ENCODE data around the gene CDHR3. TPM values are rescaled to one million over a fixed set of nuclear protein-coding genes. Genes with fewer than 3 reads are reported as not detected.

CDHR3 gene
- total and polyA plus RNA-seq, 4 donors: 1.0 to 5.1 (median 3.0) TPM

- no peaks in the 10 kb centered on the region for H3K27me3 ChIP-seq (ENCODE audit: control insufficient read depth in 1 of 2, insufficient read depth in 2 of 2, low read length in 1 of 2)
- H3K36me3 ChIP-seq (ENCODE audit: control insufficient read depth in 1 of 2, insufficient read depth in 2 of 2, low read length in 1 of 2): no peaks in the 10 kb centered on the region
- no peak overlapping the region for H3K4me3 ChIP-seq (ENCODE audit: low read length in 2 of 2)
- peak; percentile 66 for ATAC-seq (ENCODE audit: low FRiP score)
- H3K27ac ChIP-seq (ENCODE audit: low read depth in 1 of 2, low read length in 2 of 2): no peak overlapping the region
- H3K9me3 ChIP-seq (ENCODE audit: control insufficient read depth, low read length): no peaks in the 10 kb centered on the region
- intact Hi-C loops (cut with DNase I): no loop called here
- no peaks in the 10 kb centered on the region for H3K4me1 ChIP-seq (ENCODE audit: control insufficient read depth in 1 of 2, insufficient read depth in 2 of 2, low read length in 2 of 2)
- DNase-seq: peak in 1 of 2 donors; percentile 56
- 63 to 64% methylated on average over 8 of the region's 8 CpGs for WGBS, 2 donors
Observed at GRCh38 chr7:105932835-105933477, 30.1 kb upstream of the CDHR3 start.

DNA sequence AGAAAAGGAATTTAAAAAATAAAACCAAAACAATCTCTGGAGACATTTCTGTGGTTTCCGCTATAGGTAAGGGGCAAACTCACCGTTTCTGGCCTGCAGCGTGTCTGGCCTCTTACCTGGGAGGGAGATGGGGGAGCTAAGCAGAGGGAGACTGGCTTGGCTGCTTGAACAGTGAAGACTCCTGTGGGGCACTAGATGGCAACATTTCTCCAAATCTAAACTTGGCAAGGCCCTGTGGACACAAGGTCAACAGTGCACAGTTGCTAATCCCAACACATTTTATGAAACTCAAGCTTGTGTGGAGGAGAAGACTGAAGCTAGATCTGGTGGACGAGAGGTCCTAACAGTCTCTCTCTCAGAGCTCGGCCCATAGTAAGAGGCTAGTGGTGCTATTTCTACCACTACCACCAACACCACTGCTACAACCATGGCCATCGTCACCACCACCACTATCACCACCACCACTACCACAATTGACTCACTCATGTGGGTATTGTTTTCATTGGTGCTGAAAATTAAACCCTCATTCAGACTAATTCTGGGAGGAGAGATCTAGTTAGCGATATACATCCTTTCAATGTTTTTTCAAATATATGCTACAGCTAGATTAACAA is 28.4 kb upstream of the CDHR3 start:
- intact Hi-C loops (cut with DNase I): no loop called here
- 87 to 90% methylated on average over 7 of the region's 7 CpGs for WGBS, 2 donors
- Histone ChIP-seq H3K36me3 (ENCODE audit: control insufficient read depth in 1 of 2, insufficient read depth in 2 of 2, low read length in 1 of 2) (no peaks in the 10 kb centered on the region), H3K4me1 (ENCODE audit: control insufficient read depth in 1 of 2, insufficient read depth in 2 of 2, low read length in 2 of 2) (no peaks in the 10 kb centered on the region), H3K27ac (ENCODE audit: low read depth in 1 of 2, low read length in 2 of 2) (no peak overlapping the region), H3K4me3 (ENCODE audit: low read length in 2 of 2) (no peak overlapping the region), H3K27me3 (ENCODE audit: control insufficient read depth in 1 of 2, insufficient read depth in 2 of 2, low read length in 1 of 2) (no peaks in the 10 kb centered on the region), H3K9me3 (ENCODE audit: control insufficient read depth, low read length) (no peaks in the 10 kb centered on the region)
- DNase-seq (no peak), ATAC-seq (ENCODE audit: low FRiP score) (no peak)

GRCh38 chr7:105935250-105935649 is 27.8 kb upstream of the CDHR3 start:
- Histone ChIP-seq H3K4me3 (ENCODE audit: low read length in 2 of 2) (no peak overlapping the region), H3K27me3 (ENCODE audit: control insufficient read depth in 1 of 2, insufficient read depth in 2 of 2, low read length in 1 of 2) (no peaks in the 10 kb centered on the region), H3K27ac (ENCODE audit: low read depth in 1 of 2, low read length in 2 of 2) (no peak overlapping the region), H3K4me1 (ENCODE audit: control insufficient read depth in 1 of 2, insufficient read depth in 2 of 2, low read length in 2 of 2) (no peaks in the 10 kb centered on the region), H3K9me3 (ENCODE audit: control insufficient read depth, low read length) (no peaks in the 10 kb centered on the region), H3K36me3 (ENCODE audit: control insufficient read depth in 1 of 2, insufficient read depth in 2 of 2, low read length in 1 of 2) (no peaks in the 10 kb centered on the region)
- 77 to 78% methylated on average over 5 of the region's 5 CpGs for WGBS, 2 donors
- ATAC-seq (ENCODE audit: low FRiP score) (no peak), DNase-seq (no peak)
- intact Hi-C loops (cut with DNase I): no loop called here

DNA sequence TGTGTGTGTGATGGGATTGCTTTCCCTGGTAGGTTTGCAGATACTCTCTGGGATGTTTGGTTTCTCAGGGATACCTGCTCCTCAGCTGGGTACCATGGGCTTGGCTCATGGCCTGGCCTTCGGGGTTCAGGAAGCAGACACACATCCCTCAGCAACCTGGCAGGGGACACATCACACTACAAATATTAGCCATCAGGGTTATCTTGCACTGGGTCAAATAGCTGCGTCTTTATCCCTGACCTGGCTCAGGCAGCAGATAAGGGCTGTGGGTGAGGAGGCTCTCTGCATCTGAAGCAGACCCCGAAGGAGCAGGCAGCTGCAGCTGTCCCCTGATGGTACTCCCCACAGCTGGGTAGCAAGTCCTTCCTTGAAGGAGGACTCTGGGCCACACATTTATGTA is 25.7 kb upstream of the CDHR3 start:
- WGBS, 2 donors: 78% methylated on average over 3 of the region's 3 CpGs
- Histone ChIP-seq H3K27ac (ENCODE audit: low read depth in 1 of 2, low read length in 2 of 2) (no peak overlapping the region), H3K27me3 (ENCODE audit: control insufficient read depth in 1 of 2, insufficient read depth in 2 of 2, low read length in 1 of 2) (peaks cover 0 to 3% of the 10 kb centered on the region in 2 donors), H3K4me3 (ENCODE audit: low read length in 2 of 2) (no peak overlapping the region), H3K36me3 (ENCODE audit: control insufficient read depth in 1 of 2, insufficient read depth in 2 of 2, low read length in 1 of 2) (no peaks in the 10 kb centered on the region), H3K9me3 (ENCODE audit: control insufficient read depth, low read length) (no peaks in the 10 kb centered on the region), H3K4me1 (ENCODE audit: control insufficient read depth in 1 of 2, insufficient read depth in 2 of 2, low read length in 2 of 2) (no peaks in the 10 kb centered on the region)
- no peak for ATAC-seq (ENCODE audit: low FRiP score)
- intact Hi-C loops (cut with DNase I): no loop called here
- no peak for DNase-seq

DNA sequence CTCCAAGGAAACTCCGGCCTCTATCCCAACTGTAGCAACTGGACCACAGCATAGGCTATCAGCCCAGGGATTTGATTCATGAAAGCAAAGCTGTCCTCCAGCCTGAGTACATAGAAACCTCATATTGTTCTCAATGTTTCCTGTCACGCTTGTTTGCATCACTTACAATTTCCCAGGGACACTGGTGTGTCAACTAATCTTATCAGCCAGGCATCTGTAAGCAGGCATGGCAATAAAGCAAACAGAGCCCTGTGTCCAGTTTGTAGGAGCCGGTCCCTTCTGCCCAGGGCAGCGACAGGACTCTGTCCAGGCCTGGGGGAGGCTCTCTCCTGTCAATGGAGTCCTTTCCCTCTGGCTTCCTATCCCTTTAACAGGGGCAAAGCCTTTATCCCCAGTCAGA is 23.0 kb upstream of the CDHR3 start:
- H3K36me3 ChIP-seq (ENCODE audit: control insufficient read depth in 1 of 2, insufficient read depth in 2 of 2, low read length in 1 of 2): no peaks in the 10 kb centered on the region
- H3K4me1 ChIP-seq (ENCODE audit: control insufficient read depth in 1 of 2, insufficient read depth in 2 of 2, low read length in 2 of 2): no peaks in the 10 kb centered on the region
- H3K4me3 ChIP-seq (ENCODE audit: low read length in 2 of 2): no peak overlapping the region
- H3K9me3 ChIP-seq (ENCODE audit: control insufficient read depth, low read length): no peaks in the 10 kb centered on the region
- no peak overlapping the region for H3K27ac ChIP-seq (ENCODE audit: low read depth in 1 of 2, low read length in 2 of 2)
- intact Hi-C loops (cut with DNase I): no loop called here
- DNase-seq (no peak), ATAC-seq (ENCODE audit: low FRiP score) (no peak)
- WGBS, 2 donors: 72 to 82% methylated on average over 4 of the region's 4 CpGs
- H3K27me3 ChIP-seq (ENCODE audit: control insufficient read depth in 1 of 2, insufficient read depth in 2 of 2, low read length in 1 of 2): peaks cover 0 to 3% of the 10 kb centered on the region in 2 donors

GRCh38 chr7:105941596-105941995 is 21.5 kb upstream of the CDHR3 start:
- Histone ChIP-seq H3K27ac (ENCODE audit: low read depth in 1 of 2, low read length in 2 of 2) (no peak overlapping the region), H3K4me3 (ENCODE audit: low read length in 2 of 2) (no peak overlapping the region), H3K4me1 (ENCODE audit: control insufficient read depth in 1 of 2, insufficient read depth in 2 of 2, low read length in 2 of 2) (no peaks in the 10 kb centered on the region), H3K36me3 (ENCODE audit: control insufficient read depth in 1 of 2, insufficient read depth in 2 of 2, low read length in 1 of 2) (no peaks in the 10 kb centered on the region), H3K9me3 (ENCODE audit: control insufficient read depth, low read length) (no peaks in the 10 kb centered on the region), H3K27me3 (ENCODE audit: control insufficient read depth in 1 of 2, insufficient read depth in 2 of 2, low read length in 1 of 2) (peaks cover 0 to 3% of the 10 kb centered on the region in 2 donors)
- DNase-seq: no peak
- no peak for ATAC-seq (ENCODE audit: low FRiP score)
- intact Hi-C loops (cut with DNase I): no loop called here

GRCh38 chr7:105943486-105943885 is 19.6 kb upstream of the CDHR3 start:
- H3K27me3 ChIP-seq (ENCODE audit: control insufficient read depth in 1 of 2, insufficient read depth in 2 of 2, low read length in 1 of 2): peaks cover 0 to 3% of the 10 kb centered on the region in 2 donors
- intact Hi-C loops (cut with DNase I): no loop called here
- H3K4me3 ChIP-seq (ENCODE audit: low read length in 2 of 2): no peak overlapping the region
- H3K4me1 ChIP-seq (ENCODE audit: control insufficient read depth in 1 of 2, insufficient read depth in 2 of 2, low read length in 2 of 2): no peaks in the 10 kb centered on the region
- DNase-seq: no peak
- no peak overlapping the region for H3K27ac ChIP-seq (ENCODE audit: low read depth in 1 of 2, low read length in 2 of 2)
- ATAC-seq (ENCODE audit: low FRiP score): no peak
- H3K9me3 ChIP-seq (ENCODE audit: control insufficient read depth, low read length): no peaks in the 10 kb centered on the region
- WGBS, 2 donors: 77 to 78% methylated on average over 2 of the region's 2 CpGs
- no peaks in the 10 kb centered on the region for H3K36me3 ChIP-seq (ENCODE audit: control insufficient read depth in 1 of 2, insufficient read depth in 2 of 2, low read length in 1 of 2)

- peaks cover 0 to 1% of the 10 kb centered on the region in 2 donors for H3K27me3 ChIP-seq (ENCODE audit: control insufficient read depth in 1 of 2, insufficient read depth in 2 of 2, low read length in 1 of 2)
- H3K4me3 ChIP-seq (ENCODE audit: low read length in 2 of 2): no peak overlapping the region
- H3K27ac ChIP-seq (ENCODE audit: low read depth in 1 of 2, low read length in 2 of 2): no peak overlapping the region
- intact Hi-C loops (cut with DNase I): no loop called here
- H3K9me3 ChIP-seq (ENCODE audit: control insufficient read depth, low read length): no peaks in the 10 kb centered on the region
- H3K36me3 ChIP-seq (ENCODE audit: control insufficient read depth in 1 of 2, insufficient read depth in 2 of 2, low read length in 1 of 2): no peaks in the 10 kb centered on the region
- ATAC-seq (ENCODE audit: low FRiP score) (no peak), DNase-seq (no peak)
- no peaks in the 10 kb centered on the region for H3K4me1 ChIP-seq (ENCODE audit: control insufficient read depth in 1 of 2, insufficient read depth in 2 of 2, low read length in 2 of 2)
- WGBS, 2 donors: 86 to 90% methylated on average over 9 of the region's 9 CpGs
Observed at GRCh38 chr7:105945848-105946247, 17.2 kb upstream of the CDHR3 start.

DNA sequence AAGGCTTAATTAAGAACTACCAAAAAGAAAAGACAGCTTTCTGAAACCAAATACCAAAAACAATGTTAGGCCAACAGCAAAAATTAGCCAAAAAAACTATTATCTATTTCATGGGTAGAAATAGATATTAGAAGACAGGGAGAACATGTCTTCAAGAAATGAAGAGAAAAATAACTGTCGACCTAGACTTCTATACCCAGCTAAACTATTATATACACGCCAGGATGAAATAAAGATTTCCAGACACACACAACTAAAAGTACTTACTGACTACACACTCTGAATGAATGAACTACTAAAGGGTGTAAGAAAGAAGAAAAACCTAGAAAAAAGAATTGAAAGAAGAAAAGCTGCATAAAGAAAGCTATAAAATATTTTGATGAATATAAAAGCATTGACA is 11.5 kb upstream of the CDHR3 start:
- Histone ChIP-seq H3K4me3 (ENCODE audit: low read length in 2 of 2) (no peak overlapping the region), H3K36me3 (ENCODE audit: control insufficient read depth in 1 of 2, insufficient read depth in 2 of 2, low read length in 1 of 2) (no peaks in the 10 kb centered on the region), H3K27me3 (ENCODE audit: control insufficient read depth in 1 of 2, insufficient read depth in 2 of 2, low read length in 1 of 2) (no peaks in the 10 kb centered on the region), H3K4me1 (ENCODE audit: control insufficient read depth in 1 of 2, insufficient read depth in 2 of 2, low read length in 2 of 2) (no peaks in the 10 kb centered on the region), H3K27ac (ENCODE audit: low read depth in 1 of 2, low read length in 2 of 2) (no peak overlapping the region), H3K9me3 (ENCODE audit: control insufficient read depth, low read length) (peaks cover 7% of the 10 kb centered on the region)
- ATAC-seq (ENCODE audit: low FRiP score) (no peak), DNase-seq (no peak)
- 92 to 93% methylated on average over 2 of the region's 2 CpGs for WGBS, 2 donors
- intact Hi-C loops (cut with DNase I): no loop called here

Data from aorta (tissue), 5 donors.